ENCODE results near the gene PLEKHH2.

Gene PLEKHH2

DNA sequence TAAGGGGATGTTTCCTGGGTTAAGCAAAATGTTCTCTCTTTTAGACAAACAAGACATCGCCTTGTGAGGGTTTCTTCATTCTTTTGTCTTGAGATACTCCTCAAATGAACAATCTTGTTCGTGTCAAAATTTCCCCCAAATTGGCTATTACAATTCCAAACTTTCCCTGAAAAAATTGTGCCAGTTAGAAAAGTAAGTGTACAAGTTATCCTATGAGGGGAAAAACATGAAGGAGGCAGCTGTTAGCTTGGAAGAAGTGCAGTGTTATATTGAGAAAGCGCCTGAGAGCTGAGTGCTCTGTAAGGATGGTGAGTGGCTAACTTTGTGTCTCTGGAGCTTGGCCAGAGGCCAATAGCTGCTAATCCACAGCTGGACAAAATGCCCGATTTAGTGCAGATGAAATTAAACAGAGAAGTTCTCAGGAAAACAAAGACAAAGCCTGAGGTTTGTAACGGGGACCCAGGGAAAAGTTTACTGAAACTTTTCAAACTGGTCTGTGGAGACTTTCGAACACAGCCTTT lies 14.1 kb upstream of the PLEKHH2 start:
- TF ChIP-seq ZNF70 (CRISPR knock-in tag; IDR thresholded peaks at IDR 0.05), result no peak
- TF ChIP-seq RARB (CRISPR knock-in tag; IDR thresholded peaks at IDR 0.05), result no peak
- no peak for TF ChIP-seq TCF4 (CRISPR knock-in tag; IDR thresholded peaks at IDR 0.05; ENCODE audit: borderline replicate concordance)
- TF ChIP-seq, protein P1, sequence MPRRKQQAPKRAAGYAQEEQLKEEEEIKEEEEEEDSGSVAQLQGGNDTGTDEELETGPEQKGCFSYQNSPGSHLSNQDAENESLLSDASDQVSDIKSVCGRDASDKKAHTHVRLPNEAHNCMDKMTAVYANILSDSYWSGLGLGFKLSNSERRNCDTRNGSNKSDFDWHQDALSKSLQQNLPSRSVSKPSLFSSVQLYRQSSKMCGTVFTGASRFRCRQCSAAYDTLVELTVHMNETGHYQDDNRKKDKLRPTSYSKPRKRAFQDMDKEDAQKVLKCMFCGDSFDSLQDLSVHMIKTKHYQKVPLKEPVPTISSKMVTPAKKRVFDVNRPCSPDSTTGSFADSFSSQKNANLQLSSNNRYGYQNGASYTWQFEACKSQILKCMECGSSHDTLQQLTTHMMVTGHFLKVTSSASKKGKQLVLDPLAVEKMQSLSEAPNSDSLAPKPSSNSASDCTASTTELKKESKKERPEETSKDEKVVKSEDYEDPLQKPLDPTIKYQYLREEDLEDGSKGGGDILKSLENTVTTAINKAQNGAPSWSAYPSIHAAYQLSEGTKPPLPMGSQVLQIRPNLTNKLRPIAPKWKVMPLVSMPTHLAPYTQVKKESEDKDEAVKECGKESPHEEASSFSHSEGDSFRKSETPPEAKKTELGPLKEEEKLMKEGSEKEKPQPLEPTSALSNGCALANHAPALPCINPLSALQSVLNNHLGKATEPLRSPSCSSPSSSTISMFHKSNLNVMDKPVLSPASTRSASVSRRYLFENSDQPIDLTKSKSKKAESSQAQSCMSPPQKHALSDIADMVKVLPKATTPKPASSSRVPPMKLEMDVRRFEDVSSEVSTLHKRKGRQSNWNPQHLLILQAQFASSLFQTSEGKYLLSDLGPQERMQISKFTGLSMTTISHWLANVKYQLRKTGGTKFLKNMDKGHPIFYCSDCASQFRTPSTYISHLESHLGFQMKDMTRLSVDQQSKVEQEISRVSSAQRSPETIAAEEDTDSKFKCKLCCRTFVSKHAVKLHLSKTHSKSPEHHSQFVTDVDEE (CRISPR knock-in tag; IDR thresholded peaks at IDR 0.05), result no peak
- no peak for TF ChIP-seq ZNF8 (CRISPR knock-in tag; IDR thresholded peaks at IDR 0.05)
- ATAC-seq, result peak; percentile 85

DNA sequence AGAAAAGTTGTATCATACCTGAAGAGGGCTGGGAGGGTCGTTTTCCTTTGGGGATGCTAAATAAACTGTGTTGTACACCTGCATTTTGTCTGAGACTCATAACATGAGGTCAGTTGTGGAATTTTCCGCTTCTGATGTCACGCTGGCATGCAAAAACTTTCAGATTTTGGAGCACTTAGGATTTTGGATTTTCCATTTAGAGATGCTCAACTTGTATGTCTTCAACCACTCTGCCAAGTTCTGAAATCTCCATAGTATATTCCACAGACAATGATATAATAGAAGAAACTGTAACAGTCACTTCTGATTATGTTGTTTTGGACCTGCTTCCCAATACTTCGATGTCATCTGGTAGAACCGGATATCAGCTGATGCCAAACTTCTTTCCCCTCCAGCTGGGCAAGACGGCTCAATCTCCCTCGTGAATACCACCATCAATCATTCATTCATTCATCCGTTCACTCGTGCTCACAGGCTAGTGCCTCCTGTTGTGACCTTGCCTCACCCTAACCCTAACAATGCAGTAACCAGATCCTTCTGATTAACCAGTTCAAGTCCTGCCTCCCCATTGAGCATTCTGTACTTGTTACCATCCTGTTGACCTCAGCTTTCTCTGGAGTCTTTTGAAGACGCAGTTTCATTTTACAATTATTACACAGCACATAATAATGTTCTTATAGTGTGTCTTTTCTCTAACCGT lies 5.3 kb upstream of the PLEKHH2 start:
- TF ChIP-seq ZNF8 (CRISPR knock-in tag; IDR thresholded peaks at IDR 0.05) (no peak), OSR1 (CRISPR knock-in tag; IDR thresholded peaks at IDR 0.05) (no peak), BACH2 (CRISPR knock-in tag; IDR thresholded peaks at IDR 0.05; ENCODE audit: borderline replicate concordance) (no peak), ARNTL (CRISPR knock-in tag; IDR thresholded peaks at IDR 0.05; ENCODE audit: borderline replicate concordance, low read depth) (no peak), SNAI2 (CRISPR knock-in tag; IDR thresholded peaks at IDR 0.05) (no peak), GLIS3 (CRISPR knock-in tag; IDR thresholded peaks at IDR 0.05) (no peak), TCF4 (CRISPR knock-in tag; IDR thresholded peaks at IDR 0.05; ENCODE audit: borderline replicate concordance) (no peak), PPARA (CRISPR knock-in tag; IDR thresholded peaks at IDR 0.05; ENCODE audit: borderline replicate concordance) (no peak), ZFP30 (CRISPR knock-in tag; IDR thresholded peaks at IDR 0.05) (no peak)
- TF ChIP-seq, protein P2, sequence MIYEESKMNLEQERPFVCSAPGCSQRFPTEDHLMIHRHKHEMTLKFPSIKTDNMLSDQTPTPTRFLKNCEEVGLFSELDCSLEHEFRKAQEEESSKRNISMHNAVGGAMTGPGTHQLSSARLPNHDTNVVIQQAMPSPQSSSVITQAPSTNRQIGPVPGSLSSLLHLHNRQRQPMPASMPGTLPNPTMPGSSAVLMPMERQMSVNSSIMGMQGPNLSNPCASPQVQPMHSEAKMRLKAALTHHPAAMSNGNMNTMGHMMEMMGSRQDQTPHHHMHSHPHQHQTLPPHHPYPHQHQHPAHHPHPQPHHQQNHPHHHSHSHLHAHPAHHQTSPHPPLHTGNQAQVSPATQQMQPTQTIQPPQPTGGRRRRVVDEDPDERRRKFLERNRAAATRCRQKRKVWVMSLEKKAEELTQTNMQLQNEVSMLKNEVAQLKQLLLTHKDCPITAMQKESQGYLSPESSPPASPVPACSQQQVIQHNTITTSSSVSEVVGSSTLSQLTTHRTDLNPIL (CRISPR knock-in tag; IDR thresholded peaks at IDR 0.05; ENCODE audit: low read depth), result no peak
- TF ChIP-seq, protein P3, sequence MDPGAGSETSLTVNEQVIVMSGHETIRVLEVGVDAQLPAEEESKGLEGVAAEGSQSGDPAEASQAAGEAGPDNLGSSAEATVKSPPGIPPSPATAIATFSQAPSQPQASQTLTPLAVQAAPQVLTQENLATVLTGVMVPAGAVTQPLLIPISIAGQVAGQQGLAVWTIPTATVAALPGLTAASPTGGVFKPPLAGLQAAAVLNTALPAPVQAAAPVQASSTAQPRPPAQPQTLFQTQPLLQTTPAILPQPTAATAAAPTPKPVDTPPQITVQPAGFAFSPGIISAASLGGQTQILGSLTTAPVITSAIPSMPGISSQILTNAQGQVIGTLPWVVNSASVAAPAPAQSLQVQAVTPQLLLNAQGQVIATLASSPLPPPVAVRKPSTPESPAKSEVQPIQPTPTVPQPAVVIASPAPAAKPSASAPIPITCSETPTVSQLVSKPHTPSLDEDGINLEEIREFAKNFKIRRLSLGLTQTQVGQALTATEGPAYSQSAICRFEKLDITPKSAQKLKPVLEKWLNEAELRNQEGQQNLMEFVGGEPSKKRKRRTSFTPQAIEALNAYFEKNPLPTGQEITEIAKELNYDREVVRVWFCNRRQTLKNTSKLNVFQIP (CRISPR knock-in tag; IDR thresholded peaks at IDR 0.05; ENCODE audit: borderline replicate concordance, low read depth), result no peak
- TF ChIP-seq, protein P1 (CRISPR knock-in tag; IDR thresholded peaks at IDR 0.05), result no peak
- ATAC-seq, result no peak

DNA sequence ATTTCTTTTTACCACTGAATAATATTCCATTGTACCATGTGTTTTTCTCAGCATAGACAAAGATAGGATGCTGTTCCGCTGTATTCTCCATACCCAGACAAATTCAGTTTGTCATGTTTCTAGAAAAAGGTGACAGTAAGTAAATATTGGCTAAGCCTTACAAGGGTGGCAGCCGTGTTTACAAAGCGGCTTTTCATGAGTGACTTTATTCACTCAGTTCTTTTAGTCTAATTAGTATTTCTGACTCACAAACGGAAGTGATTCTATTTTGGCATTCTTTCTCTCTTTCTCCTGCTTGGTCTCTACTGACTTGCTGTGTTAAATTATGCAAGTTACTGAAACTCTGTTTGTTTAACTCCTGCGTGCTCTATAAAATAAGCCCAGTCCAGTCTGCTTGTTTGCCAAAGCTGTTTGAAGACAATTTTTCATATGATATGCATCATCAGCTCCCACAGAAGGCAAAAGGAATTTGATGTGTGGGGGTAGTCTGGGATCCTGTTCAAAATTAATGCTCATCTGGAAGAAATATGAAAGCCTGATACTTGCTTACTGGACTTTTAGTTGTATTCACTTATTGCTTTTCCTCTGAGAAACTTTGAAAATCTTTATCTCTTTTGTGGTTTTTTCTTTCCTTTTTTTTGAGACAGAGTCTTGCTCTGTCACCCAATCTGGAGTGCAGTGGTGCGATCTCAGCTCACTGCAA lies 2.3 kb upstream of the PLEKHH2 start:
- peak; percentile 15 for ATAC-seq
- TF ChIP-seq BACH2 (CRISPR knock-in tag; IDR thresholded peaks at IDR 0.05; ENCODE audit: borderline replicate concordance) (no peak), RARB (CRISPR knock-in tag; IDR thresholded peaks at IDR 0.05) (no peak), TOX (CRISPR knock-in tag; IDR thresholded peaks at IDR 0.05; ENCODE audit: borderline replicate concordance) (no peak), ESRRG (CRISPR knock-in tag; IDR thresholded peaks at IDR 0.05) (0 out of 2 replicates have a peak, but pooled peaks have one; percentile 44)
- TF ChIP-seq, protein P1 (CRISPR knock-in tag; IDR thresholded peaks at IDR 0.05), result no peak
- TF ChIP-seq, protein P2 (CRISPR knock-in tag; IDR thresholded peaks at IDR 0.05; ENCODE audit: low read depth), result 0 out of 2 replicates have a peak, but pooled peaks have one; percentile 55
- TF ChIP-seq, protein P4, sequence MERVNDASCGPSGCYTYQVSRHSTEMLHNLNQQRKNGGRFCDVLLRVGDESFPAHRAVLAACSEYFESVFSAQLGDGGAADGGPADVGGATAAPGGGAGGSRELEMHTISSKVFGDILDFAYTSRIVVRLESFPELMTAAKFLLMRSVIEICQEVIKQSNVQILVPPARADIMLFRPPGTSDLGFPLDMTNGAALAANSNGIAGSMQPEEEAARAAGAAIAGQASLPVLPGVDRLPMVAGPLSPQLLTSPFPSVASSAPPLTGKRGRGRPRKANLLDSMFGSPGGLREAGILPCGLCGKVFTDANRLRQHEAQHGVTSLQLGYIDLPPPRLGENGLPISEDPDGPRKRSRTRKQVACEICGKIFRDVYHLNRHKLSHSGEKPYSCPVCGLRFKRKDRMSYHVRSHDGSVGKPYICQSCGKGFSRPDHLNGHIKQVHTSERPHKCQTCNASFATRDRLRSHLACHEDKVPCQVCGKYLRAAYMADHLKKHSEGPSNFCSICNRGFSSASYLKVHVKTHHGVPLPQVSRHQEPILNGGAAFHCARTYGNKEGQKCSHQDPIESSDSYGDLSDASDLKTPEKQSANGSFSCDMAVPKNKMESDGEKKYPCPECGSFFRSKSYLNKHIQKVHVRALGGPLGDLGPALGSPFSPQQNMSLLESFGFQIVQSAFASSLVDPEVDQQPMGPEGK (CRISPR knock-in tag; IDR thresholded peaks at IDR 0.05; ENCODE audit: borderline replicate concordance), result no peak
- TF ChIP-seq, protein P3 (CRISPR knock-in tag; IDR thresholded peaks at IDR 0.05; ENCODE audit: borderline replicate concordance, low read depth), result no peak

Measured in SK-N-SH treated with all-trans-retinoic acid at 6 μM for 48 hours (cell line).